MM.1S (cell line): ENCODE measurements around the gene NPW.

ENCODE experiments used
- CTCF ChIP-seq: fragments of 300-600 bp; sonication (generic); IDR thresholded peaks from 2 replicates; pipeline ENCODE4 v1.5.1; 2016; ENCODE audit warnings: antibody characterized with exemption, low read length, mixed read lengths
- EZH2 ChIP-seq: fragments of 300-600 bp; sonication (generic); optimal IDR thresholded peaks from 2 replicates; pipeline ENCODE3; 2017; ENCODE audit warnings: low read depth, mild to moderate bottlenecking, antibody characterized with exemption, low read length, mixed read lengths
- EZH2phosphoT487 ChIP-seq: fragments of 300-600 bp; sonication (generic); IDR thresholded peaks from 2 replicates; pipeline ENCODE4 v1.6.1; 2018; ENCODE audit warnings: antibody characterized with exemption, low read length

GRCh38 chr16:2019921-2020831 lies 591 bp downstream of the NPW start:
- no peak for TF ChIP-seq CTCF
- TF ChIP-seq EZH2: no peak
- no peak for TF ChIP-seq EZH2phosphoT487
